H1 (cell line): ENCODE data around the gene OR2L3. TPM values are rescaled to one million over a fixed set of nuclear protein-coding genes. Genes with fewer than 3 reads are reported as not detected.

Source experiments
- ATF2 ChIP-seq: IDR thresholded peaks from 2 replicates; pipeline ENCODE4 v1.6.1; 2012; ENCODE audit warnings: low read length, inconsistent platforms
- EGR1 ChIP-seq: IDR thresholded peaks from 2 replicates; pipeline ENCODE4 v1.6.1; 2011; ENCODE audit warnings: low read depth, low read length, borderline replicate concordance
- NRF1 ChIP-seq: IDR thresholded peaks from 2 replicates; pipeline ENCODE4 v1.6.1; 2011; ENCODE audit warnings: mild to moderate bottlenecking, low read depth, low read length, improper control_type of control experiment
- TBP ChIP-seq: IDR thresholded peaks from 2 replicates; pipeline ENCODE4 v1.6.1; 2011; ENCODE audit warnings: low read depth, low read length, improper control_type of control experiment
- polyA plus RNA-seq, 7 experiments: library from polyadenylated mRNA; depleted of rRNA in 3 of 7; stranded (reverse) in 5 of 7; unstranded in 2 of 7; fragments of >200 nt in 5 of 7; fragments of 200-250 nt in 2 of 7; gene quantifications; 1 replicate in 5 of 7; 2 replicates in 1 of 7; 4 replicates in 1 of 7; pipeline versions ENCODE4 v1.2.1 to v1.2.3, GENCODE V29; 2011 to 2013; ENCODE audit warnings: missing spikeins in 2 of 7, mixed read lengths in 2 of 7
- total RNA-seq: library from RNA; stranded (reverse); fragmentation: NEBNext Ultra II Directional; extraction: Animal tissue kit (Norgen Biotek cat#: 25700); gene quantifications from 2 replicates; pipeline ENCODE4 v1.2.1, GENCODE V29; 2021

OR2L3 gene
- total and polyA plus RNA-seq, 2 of the 8 experiments (the other 6 are each of a cell fraction or from before 2014, with no cell fraction given), result not detected

GRCh38 chr1:248009681-248010080, 37.0 kb upstream of the OR2L3 start (continued):
- TF ChIP-seq ATF2, result no peak
- no peak for TF ChIP-seq EGR1
- no peak for TF ChIP-seq TBP
- no peak for TF ChIP-seq NRF1
